Glomerular visceral epithelial cell (primary cell): Measurements from ENCODE around the gene LPIN1.
A peak's percentile ranks its signal among the peaks of the same experiment; 100 is the strongest.
"Not testable (repeated sequence)": the region's sequence is repeated elsewhere in the genome, so short reads cannot be mapped to it uniquely, and the experiment has no call there.

ENCODE experiments used
- DNase-seq: peaks from one replicate; pipeline ENCODE4 v3.0.0-alpha.2; 2016; ENCODE audit errors: extremely low spot score

The LPIN1 gene

GRCh38 chr2:11832531-11832930 lies 86.1 kb downstream of the LPIN1 start:
- DNase-seq = no peak

DNA sequence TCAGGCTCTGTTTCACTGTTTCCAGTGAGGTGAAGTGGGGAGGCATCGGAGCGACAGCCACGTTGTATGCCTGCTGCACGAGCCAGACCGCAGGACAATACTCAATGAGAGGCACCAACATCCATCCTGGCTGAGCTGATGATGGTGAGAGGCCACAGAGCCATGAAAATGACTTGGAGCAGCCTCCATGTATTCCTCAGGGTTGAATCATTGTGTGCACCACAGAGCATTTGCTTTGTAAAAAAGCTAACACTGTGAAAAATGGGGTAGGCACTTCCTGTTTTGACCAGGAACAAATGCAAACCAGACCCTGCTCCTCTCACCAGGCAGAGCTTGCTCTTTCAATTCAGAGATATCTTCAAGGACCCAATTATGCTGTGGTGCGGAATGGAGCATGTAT lies 87.2 kb downstream of the LPIN1 start:
- no peak for DNase-seq

- no peak for DNase-seq
These were observed 89.0 kb downstream of the LPIN1 start for GRCh38 chr2:11835403-11835802.

DNA sequence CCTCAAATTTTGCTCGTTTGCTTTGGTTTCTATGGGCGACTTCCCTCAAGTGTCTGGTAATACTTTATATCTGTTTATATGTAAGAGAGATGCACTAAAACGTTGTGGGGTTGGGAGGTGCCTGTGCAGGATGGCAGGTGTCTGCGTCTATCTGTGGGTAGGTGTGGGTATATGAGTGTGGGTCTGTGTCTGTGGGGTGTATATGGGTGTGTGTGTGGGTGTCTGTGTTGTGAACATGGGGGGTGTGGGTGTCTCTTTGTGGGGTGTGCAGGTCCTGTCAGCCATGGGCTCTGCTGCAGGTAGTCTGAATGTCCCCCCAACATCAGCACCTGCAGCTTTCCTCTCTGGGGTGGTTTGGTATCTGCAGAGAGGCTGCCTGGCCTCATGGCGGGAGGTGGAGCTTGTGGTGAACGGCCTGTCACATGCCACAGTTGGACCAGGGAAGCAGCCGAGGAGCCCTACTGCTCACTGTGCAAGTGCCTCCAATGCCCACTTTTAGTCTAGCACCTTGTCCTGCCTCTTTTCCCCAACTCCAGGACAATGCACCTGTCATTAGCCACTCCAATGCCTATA lies 90.3 kb downstream of the LPIN1 start:
- DNase-seq = no peak

GRCh38 chr2:11837875-11838734 lies 91.7 kb downstream of the LPIN1 start:
- DNase-seq = no peak

- no peak for DNase-seq
These were observed 93.5 kb downstream of the LPIN1 start for GRCh38 chr2:11839916-11840315.

- DNase-seq = no peak
These were observed 95.9 kb downstream of the LPIN1 start for GRCh38 chr2:11842336-11842735.

DNA sequence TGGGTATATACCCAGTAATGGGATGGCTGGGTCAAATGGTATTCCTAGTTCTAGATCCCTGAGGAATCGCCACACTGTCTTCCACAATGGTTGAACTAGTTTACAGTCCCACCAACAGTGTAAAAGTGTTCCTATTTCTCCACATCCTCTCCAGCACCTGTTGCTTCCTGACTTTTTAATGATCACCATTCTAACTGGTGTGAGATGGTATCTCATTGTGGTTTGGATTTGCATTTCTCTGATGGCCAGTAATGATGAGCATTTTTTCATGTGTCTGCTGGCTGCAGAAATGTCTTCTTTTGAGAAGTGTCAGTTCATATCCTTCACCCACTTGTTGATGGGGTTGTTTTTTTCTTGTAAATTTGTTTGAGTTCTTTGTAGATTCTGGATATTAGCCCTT lies 98.4 kb downstream of the LPIN1 start:
- not testable (repeated sequence) for DNase-seq

GRCh38 chr2:11847935-11848334 lies 101.5 kb downstream of the LPIN1 start:
- not testable (repeated sequence) for DNase-seq

GRCh38 chr2:11850082-11850481 lies 103.7 kb downstream of the LPIN1 start:
- DNase-seq = no peak

GRCh38 chr2:11852526-11853196 lies 106.2 kb downstream of the LPIN1 start:
- no peak for DNase-seq

DNA sequence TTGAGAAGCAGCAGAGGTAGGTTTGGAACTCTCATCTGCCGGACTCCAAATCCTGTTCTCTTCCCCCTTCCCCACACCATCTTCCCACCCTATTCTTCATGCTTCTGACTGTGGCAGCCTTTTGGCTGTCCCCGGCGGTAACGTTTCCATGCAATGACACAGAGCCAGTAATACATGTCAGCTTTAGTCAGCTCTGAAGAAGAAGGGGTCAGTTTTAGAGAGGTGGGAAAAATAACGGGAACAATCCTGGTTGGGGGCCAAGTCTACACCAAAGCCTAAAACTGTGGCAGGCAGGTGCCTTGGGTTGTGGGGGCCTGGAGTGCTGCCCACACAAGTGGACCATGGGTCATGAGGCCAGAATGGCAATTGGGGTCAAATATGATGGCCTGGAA lies 106.8 kb downstream of the LPIN1 start:
- no peak for DNase-seq

- no peak for DNase-seq
These were observed 108.8 kb downstream of the LPIN1 start for GRCh38 chr2:11855064-11855760.

- no peak for DNase-seq
These were observed 109.7 kb downstream of the LPIN1 start for GRCh38 chr2:11856095-11856494.

- DNase-seq = no peak
These were observed 112.5 kb downstream of the LPIN1 start for GRCh38 chr2:11858883-11859282.

DNA sequence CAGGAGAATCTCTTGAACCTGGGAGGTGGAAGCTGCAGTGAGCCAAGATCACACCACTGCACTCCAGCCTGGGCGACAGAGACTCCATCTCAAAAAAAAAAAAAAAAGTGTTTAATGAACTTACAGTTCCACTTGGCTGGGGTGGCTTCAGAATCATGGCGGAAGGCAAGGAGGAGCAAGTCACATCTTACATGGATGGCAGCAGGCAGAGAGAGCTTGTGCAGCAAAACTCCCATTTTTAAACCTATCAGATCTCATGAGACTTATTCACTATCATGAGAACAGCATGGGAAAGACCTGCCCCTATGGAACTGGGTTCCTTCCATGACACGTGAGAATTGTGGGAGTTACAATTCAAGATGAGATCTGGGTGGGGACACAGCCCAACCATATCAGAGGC lies 113.5 kb downstream of the LPIN1 start:
- DNase-seq = not testable (repeated sequence)

DNA sequence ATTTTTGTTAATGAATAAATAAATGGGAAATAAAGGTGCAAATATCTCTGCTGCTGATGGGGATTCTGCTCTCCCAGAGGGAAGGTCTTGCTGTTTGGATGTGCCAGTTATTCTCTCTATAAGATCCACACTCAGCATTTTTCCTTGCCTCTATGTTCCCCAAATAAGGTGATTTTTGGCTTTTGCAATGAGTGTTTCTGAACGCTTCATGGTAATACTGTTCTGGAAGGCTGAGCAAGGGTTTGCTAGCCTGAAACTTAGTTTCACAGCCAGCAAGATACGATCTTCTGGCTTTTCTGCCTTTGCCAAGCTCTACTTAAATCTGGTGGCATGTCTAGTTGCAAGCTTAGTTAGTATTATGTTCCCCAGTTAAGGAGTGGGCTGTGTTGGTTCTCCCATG lies 114.6 kb downstream of the LPIN1 start:
- no peak for DNase-seq

GRCh38 chr2:11862049-11862448 lies 115.6 kb downstream of the LPIN1 start:
- DNase-seq = no peak

DNA sequence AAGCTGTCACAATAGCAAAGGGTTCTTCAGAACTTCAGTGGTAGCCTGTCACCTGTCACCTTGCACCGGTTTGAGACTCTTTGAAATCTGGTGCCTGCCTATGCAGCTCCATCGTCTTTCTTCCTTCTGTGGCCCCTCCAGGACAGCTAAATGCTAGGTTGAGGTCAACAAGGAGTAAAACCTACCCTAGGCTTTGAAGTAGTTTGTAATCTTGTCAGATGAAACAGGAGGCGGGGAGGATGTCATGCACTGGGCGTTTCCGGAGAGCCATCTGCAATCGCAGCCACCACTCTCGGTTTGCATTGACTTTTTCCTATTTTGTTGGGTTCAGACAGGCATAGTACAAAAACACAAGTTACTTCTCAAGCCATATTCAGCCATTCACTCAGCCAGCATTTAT lies 116.7 kb downstream of the LPIN1 start:
- no peak for DNase-seq

GRCh38 chr2:11863513-11864328 lies 117.3 kb downstream of the LPIN1 start:
- DNase-seq = peak; percentile 67

DNA sequence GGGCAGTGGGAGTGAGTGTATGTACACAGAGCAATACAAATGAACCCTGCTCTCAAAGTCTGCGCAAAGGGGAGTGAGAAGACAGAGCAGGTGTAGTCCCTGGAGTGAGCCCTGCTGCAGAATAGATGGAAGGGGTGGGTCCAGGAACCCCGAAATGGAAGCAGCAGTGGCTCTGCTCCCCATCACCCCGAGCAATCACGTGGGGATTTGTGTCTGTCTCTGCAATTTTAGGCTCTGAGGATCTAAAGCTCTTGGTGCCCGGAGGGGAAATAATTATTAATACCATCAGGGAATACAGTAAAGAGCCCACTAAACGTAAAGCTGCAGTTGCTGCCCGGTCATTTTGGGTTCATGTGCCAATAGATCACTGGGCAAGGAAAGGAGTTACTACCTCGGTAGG lies 118.3 kb downstream of the LPIN1 start:
- no peak for DNase-seq
